ENCODE measurements around the gene BRINP2. TPM values are rescaled to one million over a fixed set of nuclear protein-coding genes. Genes with fewer than 3 reads are reported as not detected.

Gene BRINP2
- total RNA-seq, 1 experiment from 2014 or later, result not detected

GRCh38 chr1:177230228-177231016 is 59.7 kb downstream of the BRINP2 start:
- CTCF ChIA-PET, result no interaction called here
- Mint-ChIP-seq H3K27ac (ENCODE audit: unreplicated experiment) (no peak overlapping the region), H3K36me3 (ENCODE audit: insufficient read depth, unreplicated experiment) (no peaks in the 10 kb centered on the region), H3K9me3 (ENCODE audit: low read depth, unreplicated experiment) (no peaks in the 10 kb centered on the region), H3K4me1 (ENCODE audit: low read depth, unreplicated experiment) (no peaks in the 10 kb centered on the region), H3K4me3 (ENCODE audit: low read depth, unreplicated experiment) (no peak overlapping the region), H3K27me3 (ENCODE audit: unreplicated experiment) (peaks cover 36% of the 10 kb centered on the region)
- intact Hi-C loops (cut with micrococcal nuclease; ENCODE audit: unreplicated experiment), result no loop called here
- no peak for DNase-seq
- no TSS peak for BruUV-seq (replicated peaks)
- no peak for TF ChIP-seq CTCF (IDR thresholded peaks at IDR 0.05; ENCODE audit: unreplicated experiment)

- no peak overlapping the region for H3K27ac Mint-ChIP-seq (ENCODE audit: unreplicated experiment)
- no peaks in the 10 kb centered on the region for H3K4me1 Mint-ChIP-seq (ENCODE audit: low read depth, unreplicated experiment)
- DNase-seq, result no peak
- no TSS peak for BruUV-seq (replicated peaks)
- intact Hi-C loops (cut with micrococcal nuclease; ENCODE audit: unreplicated experiment), result no loop called here
- no peaks in the 10 kb centered on the region for H3K36me3 Mint-ChIP-seq (ENCODE audit: insufficient read depth, unreplicated experiment)
- H3K9me3 Mint-ChIP-seq (ENCODE audit: low read depth, unreplicated experiment), result no peaks in the 10 kb centered on the region
- CTCF ChIA-PET, result no interaction called here
- no peak for TF ChIP-seq CTCF (IDR thresholded peaks at IDR 0.05; ENCODE audit: unreplicated experiment)
- H3K27me3 Mint-ChIP-seq (ENCODE audit: unreplicated experiment), result peaks cover 66% of the 10 kb centered on the region
- H3K4me3 Mint-ChIP-seq (ENCODE audit: low read depth, unreplicated experiment), result no peak overlapping the region
These were observed 64.6 kb downstream of the BRINP2 start for GRCh38 chr1:177235350-177235749.

GRCh38 chr1:177236962-177237361 is 66.2 kb downstream of the BRINP2 start:
- no TSS peak for BruUV-seq (replicated peaks)
- intact Hi-C loops (cut with micrococcal nuclease; ENCODE audit: unreplicated experiment), result no loop called here
- TF ChIP-seq CTCF (IDR thresholded peaks at IDR 0.05; ENCODE audit: unreplicated experiment), result no peak
- Mint-ChIP-seq H3K9me3 (ENCODE audit: low read depth, unreplicated experiment) (no peaks in the 10 kb centered on the region), H3K36me3 (ENCODE audit: insufficient read depth, unreplicated experiment) (no peaks in the 10 kb centered on the region), H3K4me1 (ENCODE audit: low read depth, unreplicated experiment) (no peaks in the 10 kb centered on the region), H3K4me3 (ENCODE audit: low read depth, unreplicated experiment) (no peak overlapping the region), H3K27me3 (ENCODE audit: unreplicated experiment) (peaks cover 64% of the 10 kb centered on the region), H3K27ac (ENCODE audit: unreplicated experiment) (no peak overlapping the region)
- CTCF ChIA-PET, result no interaction called here
- DNase-seq, result no peak

GRCh38 chr1:177238967-177239366 is 68.2 kb downstream of the BRINP2 start:
- Mint-ChIP-seq H3K27me3 (ENCODE audit: unreplicated experiment) (peaks cover 75% of the 10 kb centered on the region), H3K4me1 (ENCODE audit: low read depth, unreplicated experiment) (no peaks in the 10 kb centered on the region), H3K36me3 (ENCODE audit: insufficient read depth, unreplicated experiment) (no peaks in the 10 kb centered on the region), H3K27ac (ENCODE audit: unreplicated experiment) (no peak overlapping the region), H3K4me3 (ENCODE audit: low read depth, unreplicated experiment) (no peak overlapping the region), H3K9me3 (ENCODE audit: low read depth, unreplicated experiment) (no peaks in the 10 kb centered on the region)
- CTCF ChIA-PET, result no interaction called here
- BruUV-seq (replicated peaks), result no TSS peak
- no peak for DNase-seq
- TF ChIP-seq CTCF (IDR thresholded peaks at IDR 0.05; ENCODE audit: unreplicated experiment), result no peak
- intact Hi-C loops (cut with micrococcal nuclease; ENCODE audit: unreplicated experiment), result no loop called here

All from Calu3 (cell line).